Neural progenitor cell (in vitro differentiated cells): ENCODE data around the gene SPON1. TPM values are rescaled to one million over a fixed set of nuclear protein-coding genes. Genes with fewer than 3 reads are reported as not detected.

Source experiments
- DNase-seq: peaks from one replicate; pipeline ENCODE4 v3.0.0-alpha.2; 2016; ENCODE audit warnings: low spot score
- H2AFZ ChIP-seq: fragments of 200-600 bp; sonication (generic); replicated peaks from 2 replicates; pipeline ENCODE4 v1.6.1; 2016; ENCODE audit warnings: antibody characterized with exemption
- H3F3A ChIP-seq: fragments of 200-600 bp; sonication (generic); 2 replicates; pipeline ENCODE4 v1.6.1; 2016; ENCODE audit warnings: antibody characterized with exemption, low read depth
- H3K27ac ChIP-seq: fragments of 200-600 bp; sonication (generic); 2 replicates; pipeline ENCODE4 v1.5.1; 2016; ENCODE audit warnings: mild to moderate bottlenecking
- H3K27me3 ChIP-seq: fragments of 200-600 bp; sonication (generic); 2 replicates; pipeline ENCODE4 v1.6.1; 2016; ENCODE audit warnings: mild to moderate bottlenecking, moderate library complexity
- H3K36me3 ChIP-seq: fragments of 200-600 bp; sonication (generic); 2 replicates; pipeline ENCODE4 v1.5.1; 2016
- H3K4me1 ChIP-seq: fragments of 200-600 bp; sonication (generic); 2 replicates; pipeline ENCODE4 v1.6.1; 2016; ENCODE audit warnings: mixed run types
- H3K4me2 ChIP-seq: fragments of 200-600 bp; sonication (generic); 2 replicates; pipeline ENCODE4 v1.6.1; 2016
- H3K4me3 ChIP-seq: fragments of 200-600 bp; sonication (generic); 2 replicates; pipeline ENCODE4 v1.5.1; 2016
- H3K79me2 ChIP-seq: fragments of 200-600 bp; sonication (generic); 2 replicates; pipeline ENCODE4 v1.6.1; 2016; ENCODE audit warnings: low read depth
- H3K9ac ChIP-seq: fragments of 200-600 bp; sonication (generic); 2 replicates; pipeline ENCODE4 v1.6.1; 2016
- H3K9me3 ChIP-seq: fragments of 200-600 bp; sonication (generic); 2 replicates; pipeline ENCODE4 v1.5.1; 2016; ENCODE audit warnings: low read depth
- H4K20me1 ChIP-seq: fragments of 200-600 bp; sonication (generic); 2 replicates; pipeline ENCODE4 v1.6.1; 2016; ENCODE audit warnings: low read depth
- H3K27ac Mint-ChIP-seq: 3 replicates; pipeline ENCODE4 v1.8.0; 2021; ENCODE audit warnings: mixed read lengths
- H3K27me3 Mint-ChIP-seq: 2 replicates; pipeline ENCODE4 v1.8.0; 2022; ENCODE audit warnings: low read depth, mild to moderate bottlenecking, inconsistent platforms, moderate library complexity, mixed read lengths; ENCODE audit not compliant: insufficient read depth
- H3K36me3 Mint-ChIP-seq: 3 replicates; pipeline ENCODE4 v1.8.0; 2021; ENCODE audit warnings: mixed read lengths
- H3K4me1 Mint-ChIP-seq: 3 replicates; pipeline ENCODE4 v1.8.0; 2021; ENCODE audit warnings: mixed read lengths
- H3K4me3 Mint-ChIP-seq: 3 replicates; pipeline ENCODE4 v1.8.0; 2021; ENCODE audit warnings: mild to moderate bottlenecking, moderate library complexity, mixed read lengths
- H3K9me3 Mint-ChIP-seq: 3 replicates; pipeline ENCODE4 v1.8.0; 2020; ENCODE audit warnings: mixed read lengths
- EZH2 ChIP-seq: fragments of 200-600 bp; sonication (generic); IDR thresholded peaks from 2 replicates; pipeline ENCODE4 v1.6.1; 2017; ENCODE audit warnings: antibody characterized with exemption, mild to moderate bottlenecking, moderate library complexity
- EZH2phosphoT487 ChIP-seq: fragments of 200-600 bp; sonication (generic); IDR thresholded peaks from 2 replicates; pipeline ENCODE4 v1.6.1; 2017; ENCODE audit warnings: antibody characterized with exemption
- total RNA-seq: library from RNA; depleted of rRNA; stranded (reverse); fragments of >200 nt; gene quantifications from 2 replicates; pipeline ENCODE4 v1.2.3, GENCODE V29; 2015; ENCODE audit warnings: low replicate concordance
- TF ChIP-seq, protein P1 (sequence below): fragments of 200-600 bp; sonication (generic); IDR thresholded peaks from 2 replicates; pipeline ENCODE4 v1.5.1; 2017; ENCODE audit warnings: antibody characterized with exemption, mild to moderate bottlenecking

SPON1 gene
- total RNA-seq, 1 donor from 2014 or later = 35.4 TPM

DNA sequence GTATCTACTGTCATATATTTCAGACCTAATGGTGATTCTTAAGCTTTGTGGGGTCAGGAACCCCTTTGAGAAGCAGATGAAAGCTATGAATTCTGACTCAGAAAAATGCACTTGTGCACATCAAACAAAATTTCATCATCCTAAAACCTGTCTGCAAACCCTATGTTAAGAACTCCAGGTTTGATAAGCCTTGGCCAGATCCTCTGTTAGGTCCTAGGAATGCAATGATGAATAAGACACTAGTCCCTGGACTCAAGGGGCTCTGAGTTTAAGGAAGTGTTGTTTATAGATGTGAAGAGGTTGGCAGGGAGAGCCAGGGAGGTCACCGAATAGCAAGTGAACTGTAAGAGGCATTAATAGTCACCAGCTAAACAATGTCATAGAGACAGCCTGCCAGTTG lies 103.2 kb downstream of the SPON1 start:
- TF ChIP-seq EZH2phosphoT487 (no peak), EZH2 (no peak)
- TF ChIP-seq, protein P1, sequence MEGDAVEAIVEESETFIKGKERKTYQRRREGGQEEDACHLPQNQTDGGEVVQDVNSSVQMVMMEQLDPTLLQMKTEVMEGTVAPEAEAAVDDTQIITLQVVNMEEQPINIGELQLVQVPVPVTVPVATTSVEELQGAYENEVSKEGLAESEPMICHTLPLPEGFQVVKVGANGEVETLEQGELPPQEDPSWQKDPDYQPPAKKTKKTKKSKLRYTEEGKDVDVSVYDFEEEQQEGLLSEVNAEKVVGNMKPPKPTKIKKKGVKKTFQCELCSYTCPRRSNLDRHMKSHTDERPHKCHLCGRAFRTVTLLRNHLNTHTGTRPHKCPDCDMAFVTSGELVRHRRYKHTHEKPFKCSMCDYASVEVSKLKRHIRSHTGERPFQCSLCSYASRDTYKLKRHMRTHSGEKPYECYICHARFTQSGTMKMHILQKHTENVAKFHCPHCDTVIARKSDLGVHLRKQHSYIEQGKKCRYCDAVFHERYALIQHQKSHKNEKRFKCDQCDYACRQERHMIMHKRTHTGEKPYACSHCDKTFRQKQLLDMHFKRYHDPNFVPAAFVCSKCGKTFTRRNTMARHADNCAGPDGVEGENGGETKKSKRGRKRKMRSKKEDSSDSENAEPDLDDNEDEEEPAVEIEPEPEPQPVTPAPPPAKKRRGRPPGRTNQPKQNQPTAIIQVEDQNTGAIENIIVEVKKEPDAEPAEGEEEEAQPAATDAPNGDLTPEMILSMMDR = no peak
- H3K27ac Mint-ChIP-seq = no peak overlapping the region
- no peak overlapping the region for H3K4me3 ChIP-seq
- no peak for DNase-seq
- H3K36me3 Mint-ChIP-seq = no peaks in the 10 kb centered on the region
- peaks cover 7% of the 10 kb centered on the region for H3K4me1 ChIP-seq
- no peak overlapping the region for H2AFZ ChIP-seq
- H3K27me3 Mint-ChIP-seq = peaks cover 3% of the 10 kb centered on the region
- H3K79me2 ChIP-seq = no peaks in the 10 kb centered on the region
- no peaks in the 10 kb centered on the region for H3K4me1 Mint-ChIP-seq
- no peaks in the 10 kb centered on the region for H3K27me3 ChIP-seq
- no peaks in the 10 kb centered on the region for H3K9me3 ChIP-seq
- H3K36me3 ChIP-seq = no peaks in the 10 kb centered on the region
- H3K9ac ChIP-seq = no peak overlapping the region
- H4K20me1 ChIP-seq = no peaks in the 10 kb centered on the region
- H3K4me3 Mint-ChIP-seq = no peak overlapping the region
- H3K9me3 Mint-ChIP-seq = no peaks in the 10 kb centered on the region
- H3K27ac ChIP-seq = no peak overlapping the region
- no peaks in the 10 kb centered on the region for H3F3A ChIP-seq
- H3K4me2 ChIP-seq = no peak overlapping the region

DNA sequence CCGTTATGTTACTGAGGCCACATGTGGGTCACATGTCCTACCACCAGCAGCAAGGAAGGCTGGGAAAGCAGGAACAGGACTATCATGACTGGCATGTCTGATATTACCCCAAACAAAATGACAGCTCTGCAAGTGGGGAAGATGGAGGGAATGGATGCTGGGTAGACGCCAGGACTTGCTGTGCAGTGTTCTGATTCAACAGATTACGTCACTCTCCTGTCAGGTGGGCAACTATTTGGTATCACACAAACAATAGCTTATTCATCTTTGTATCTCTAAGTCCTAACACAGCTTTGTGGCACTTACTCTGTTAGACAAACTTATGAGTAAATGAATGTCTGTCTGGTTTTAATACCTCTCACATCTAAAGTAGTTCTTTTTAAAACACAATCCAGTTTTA lies 105.2 kb downstream of the SPON1 start:
- Histone ChIP-seq H3K4me2 (no peak overlapping the region), H3K36me3 (no peaks in the 10 kb centered on the region), H3K4me3 (no peak overlapping the region), H3K4me1 (peaks cover 8% of the 10 kb centered on the region), H3K27me3 (no peaks in the 10 kb centered on the region), H3K79me2 (no peaks in the 10 kb centered on the region), H3K27ac (no peak overlapping the region), H3F3A (no peaks in the 10 kb centered on the region), H3K9me3 (no peaks in the 10 kb centered on the region), H2AFZ (no peak overlapping the region), H4K20me1 (no peaks in the 10 kb centered on the region), H3K9ac (no peak overlapping the region)
- no peak overlapping the region for H3K4me3 Mint-ChIP-seq
- no peak for DNase-seq
- TF ChIP-seq, protein P1 = no peak
- TF ChIP-seq EZH2 = no peak
- H3K27me3 Mint-ChIP-seq = peaks cover 3% of the 10 kb centered on the region
- no peaks in the 10 kb centered on the region for H3K4me1 Mint-ChIP-seq
- no peak overlapping the region for H3K27ac Mint-ChIP-seq
- H3K36me3 Mint-ChIP-seq = no peaks in the 10 kb centered on the region
- H3K9me3 Mint-ChIP-seq = no peaks in the 10 kb centered on the region

DNA sequence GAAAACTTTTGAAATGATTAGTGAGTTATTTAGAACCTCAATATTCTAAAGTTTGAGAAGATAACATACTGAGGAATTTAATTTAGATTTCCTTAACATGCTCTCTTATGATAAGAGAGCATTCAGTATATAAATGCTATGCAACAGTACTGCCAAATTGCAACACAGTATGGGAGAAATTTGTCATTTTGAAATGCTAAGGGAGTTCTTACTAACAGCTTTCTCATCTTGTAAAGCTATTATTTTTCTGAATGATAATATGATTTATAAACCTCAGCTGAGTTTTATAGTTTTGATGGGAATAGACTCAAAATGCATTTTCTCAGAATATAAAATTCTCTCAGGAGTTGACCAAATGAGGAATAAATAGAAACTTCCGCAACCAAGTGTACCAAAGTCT lies 108.4 kb downstream of the SPON1 start:
- no peak overlapping the region for H3K27ac ChIP-seq
- no peak overlapping the region for H3K9ac ChIP-seq
- Mint-ChIP-seq H3K27me3 (no peaks in the 10 kb centered on the region), H3K4me3 (no peak overlapping the region), H3K4me1 (peaks cover 11% of the 10 kb centered on the region), H3K27ac (no peak overlapping the region), H3K9me3 (no peaks in the 10 kb centered on the region), H3K36me3 (no peaks in the 10 kb centered on the region)
- no peak overlapping the region for H3K4me3 ChIP-seq
- H3K36me3 ChIP-seq = no peaks in the 10 kb centered on the region
- H3K4me1 ChIP-seq = peaks cover 30% of the 10 kb centered on the region
- TF ChIP-seq EZH2 = no peak
- TF ChIP-seq, protein P1 = no peak
- no peaks in the 10 kb centered on the region for H3K79me2 ChIP-seq
- no peak overlapping the region for H2AFZ ChIP-seq
- no peak overlapping the region for H3K4me2 ChIP-seq
- no peak for DNase-seq
- H4K20me1 ChIP-seq = no peaks in the 10 kb centered on the region
- H3F3A ChIP-seq = peaks cover 27% of the 10 kb centered on the region
- no peaks in the 10 kb centered on the region for H3K27me3 ChIP-seq
- no peaks in the 10 kb centered on the region for H3K9me3 ChIP-seq
